ENCODE data around the gene HMX1. TPM values are rescaled to one million over a fixed set of nuclear protein-coding genes. Genes with fewer than 3 reads are reported as not detected.

HMX1 gene
- total and polyA plus RNA-seq, 2 experiments from 2014 or later = 0.69 TPM; not detected in 1

DNA sequence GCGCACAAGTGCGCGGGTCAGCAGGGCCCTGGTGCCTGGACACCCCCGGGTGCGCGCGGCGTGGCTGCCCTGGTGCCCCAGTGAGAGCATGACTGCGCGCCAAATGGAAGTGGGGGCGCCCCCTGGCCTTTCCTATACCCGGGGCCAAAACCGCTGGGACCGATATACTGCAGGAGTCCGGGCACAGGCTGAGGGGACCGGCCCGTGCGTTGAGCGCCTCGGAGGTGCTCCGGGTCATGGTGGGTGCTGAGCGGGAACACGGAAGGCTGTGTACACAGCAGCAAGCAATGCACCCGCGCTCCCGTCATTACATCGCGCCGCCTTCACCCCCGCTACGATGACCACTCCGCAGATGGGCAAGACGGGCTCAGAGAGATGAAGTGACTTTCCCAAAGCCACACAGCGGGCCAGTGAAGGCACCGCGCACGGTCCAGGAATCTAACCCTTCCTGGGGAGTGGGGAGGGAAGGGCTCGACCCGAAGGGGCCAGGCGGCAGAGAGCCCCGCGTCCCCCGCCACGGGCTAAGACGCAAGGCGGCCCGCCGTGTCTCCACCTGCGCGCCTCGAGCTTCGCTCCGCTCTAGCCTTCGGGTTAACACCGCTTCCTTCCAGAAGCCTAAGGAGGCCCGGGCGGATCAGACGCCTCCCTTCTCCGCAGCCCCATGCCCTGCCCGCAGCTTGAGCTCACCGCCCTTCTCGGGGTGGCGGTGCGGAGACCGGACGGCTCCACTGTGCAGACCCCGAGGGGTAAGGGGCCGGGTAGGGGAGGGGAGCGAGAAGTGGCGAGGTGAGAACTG is 11.3 kb downstream of the HMX1 start:
- Histone ChIP-seq H3K36me3 (ENCODE audit: insufficient read depth) (no peaks in the 10 kb centered on the region), H3F3A (replicated peaks; ENCODE audit: low read depth) (no peaks in the 10 kb centered on the region; the same call in 1 of the 2 replicates), H3K4me2 (peak overlapping the region; percentile 78), H3K27me3 (ENCODE audit: insufficient read depth) (peaks cover 99% of the 10 kb centered on the region), H3K27ac (ENCODE audit: low read depth) (no peak overlapping the region), H3K9me2 (ENCODE audit: insufficient read depth) (no peaks in the 10 kb centered on the region), H4K20me1 (replicated peaks; ENCODE audit: insufficient read depth) (peaks cover 23% of the 10 kb centered on the region), H3K4me3 (peak overlapping the region; percentile 54), H3K79me2 (replicated peaks; ENCODE audit: insufficient read depth) (no peaks in the 10 kb centered on the region), H3K4me1 (ENCODE audit: insufficient read depth) (peaks cover 20% of the 10 kb centered on the region; the same call in 1 of the 2 replicates), H2AFZ (peak overlapping the region; percentile 89)
- TF ChIP-seq POLR2AphosphoS5 (IDR thresholded peaks at IDR 0.05; ENCODE audit: low read depth) (no peak), NANOG (IDR thresholded peaks at IDR 0.05; ENCODE audit: borderline replicate concordance) (no peak), EZH2 (IDR thresholded peaks at IDR 0.05; ENCODE audit: low read depth, unreplicated experiment) (peak; percentile 92), CREB1 (CRISPR knock-in tag; IDR thresholded peaks at IDR 0.05; ENCODE audit: low read depth) (no peak), EZH2phosphoT487 (IDR thresholded peaks at IDR 0.05; ENCODE audit: unreplicated experiment) (peak; percentile 72)
- DNase-seq (ENCODE audit: low spot score) = peak; percentile 76
- peak; percentile 28 for ATAC-seq
- Mint-ChIP-seq H3K36me3 (ENCODE audit: low read depth) (no peaks in the 10 kb centered on the region), H3K4me3 (peak overlapping the region; percentile 52), H3K4me1 (peaks cover 30% of the 10 kb centered on the region), H3K9me3 (peaks cover 3% of the 10 kb centered on the region; the same call in 1 of the 3 replicates), H3K27ac (no peak overlapping the region), H3K27me3 (ENCODE audit: insufficient read depth, low read depth, poor library complexity) (peaks cover 99% of the 10 kb centered on the region)

DNA sequence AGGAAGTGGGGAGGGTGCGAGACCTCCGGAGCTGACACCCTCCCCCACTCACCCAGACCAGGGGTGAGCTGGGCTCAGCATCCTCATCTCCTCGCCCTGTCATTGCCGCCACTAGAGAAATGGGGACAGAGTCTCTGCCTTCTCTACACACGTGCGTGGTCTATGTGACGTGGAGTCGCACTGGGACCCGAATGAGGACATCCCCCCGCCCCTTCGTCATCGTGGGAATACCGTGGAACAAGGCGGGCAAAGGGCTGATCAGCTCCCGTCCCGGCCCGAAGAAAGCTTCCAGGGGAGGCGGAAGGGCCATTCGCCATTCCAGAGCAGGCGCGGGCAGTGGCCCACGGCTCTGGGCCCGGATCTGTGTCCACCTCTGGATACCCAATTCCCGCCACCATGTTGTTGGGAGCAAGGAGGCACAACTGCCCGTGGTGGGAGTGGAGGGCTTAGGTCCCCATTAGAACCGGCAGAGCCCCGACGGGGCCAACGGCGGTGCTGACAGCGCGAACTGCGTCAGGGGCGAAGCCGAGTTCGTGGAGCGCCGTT is 12.0 kb downstream of the HMX1 start:
- H3K36me3 Mint-ChIP-seq (ENCODE audit: low read depth) = no peaks in the 10 kb centered on the region; the same call in 2 of the 3 replicates
- H3K9me2 ChIP-seq (ENCODE audit: insufficient read depth) = no peaks in the 10 kb centered on the region
- peaks cover 20% of the 10 kb centered on the region; the same call in 1 of the 2 replicates for H3K4me1 ChIP-seq (ENCODE audit: insufficient read depth)
- H3K4me3 ChIP-seq = peak overlapping the region; percentile 54; the same call in 1 of the 2 replicates
- H3K27ac ChIP-seq (ENCODE audit: low read depth) = no peak overlapping the region
- H3K4me1 Mint-ChIP-seq = peaks cover 34% of the 10 kb centered on the region
- TF ChIP-seq EZH2phosphoT487 (IDR thresholded peaks at IDR 0.05; ENCODE audit: unreplicated experiment) (peak; percentile 82), EZH2 (IDR thresholded peaks at IDR 0.05; ENCODE audit: low read depth, unreplicated experiment) (peak; percentile 92)
- TF ChIP-seq, protein P1, sequence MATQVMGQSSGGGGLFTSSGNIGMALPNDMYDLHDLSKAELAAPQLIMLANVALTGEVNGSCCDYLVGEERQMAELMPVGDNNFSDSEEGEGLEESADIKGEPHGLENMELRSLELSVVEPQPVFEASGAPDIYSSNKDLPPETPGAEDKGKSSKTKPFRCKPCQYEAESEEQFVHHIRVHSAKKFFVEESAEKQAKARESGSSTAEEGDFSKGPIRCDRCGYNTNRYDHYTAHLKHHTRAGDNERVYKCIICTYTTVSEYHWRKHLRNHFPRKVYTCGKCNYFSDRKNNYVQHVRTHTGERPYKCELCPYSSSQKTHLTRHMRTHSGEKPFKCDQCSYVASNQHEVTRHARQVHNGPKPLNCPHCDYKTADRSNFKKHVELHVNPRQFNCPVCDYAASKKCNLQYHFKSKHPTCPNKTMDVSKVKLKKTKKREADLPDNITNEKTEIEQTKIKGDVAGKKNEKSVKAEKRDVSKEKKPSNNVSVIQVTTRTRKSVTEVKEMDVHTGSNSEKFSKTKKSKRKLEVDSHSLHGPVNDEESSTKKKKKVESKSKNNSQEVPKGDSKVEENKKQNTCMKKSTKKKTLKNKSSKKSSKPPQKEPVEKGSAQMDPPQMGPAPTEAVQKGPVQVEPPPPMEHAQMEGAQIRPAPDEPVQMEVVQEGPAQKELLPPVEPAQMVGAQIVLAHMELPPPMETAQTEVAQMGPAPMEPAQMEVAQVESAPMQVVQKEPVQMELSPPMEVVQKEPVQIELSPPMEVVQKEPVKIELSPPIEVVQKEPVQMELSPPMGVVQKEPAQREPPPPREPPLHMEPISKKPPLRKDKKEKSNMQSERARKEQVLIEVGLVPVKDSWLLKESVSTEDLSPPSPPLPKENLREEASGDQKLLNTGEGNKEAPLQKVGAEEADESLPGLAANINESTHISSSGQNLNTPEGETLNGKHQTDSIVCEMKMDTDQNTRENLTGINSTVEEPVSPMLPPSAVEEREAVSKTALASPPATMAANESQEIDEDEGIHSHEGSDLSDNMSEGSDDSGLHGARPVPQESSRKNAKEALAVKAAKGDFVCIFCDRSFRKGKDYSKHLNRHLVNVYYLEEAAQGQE (IDR thresholded peaks at IDR 0.05; ENCODE audit: unreplicated experiment) = no peak
- H3K27me3 ChIP-seq (ENCODE audit: insufficient read depth) = peaks cover 99% of the 10 kb centered on the region
- peaks cover 23% of the 10 kb centered on the region for H4K20me1 ChIP-seq (replicated peaks; ENCODE audit: insufficient read depth)
- ATAC-seq (no peak), DNase-seq (ENCODE audit: low spot score) (peak; percentile 27)
- H3K27me3 Mint-ChIP-seq (ENCODE audit: insufficient read depth, low read depth, poor library complexity) = peaks cover 99% of the 10 kb centered on the region
- H3K27ac Mint-ChIP-seq = no peak overlapping the region
- H3F3A ChIP-seq (replicated peaks; ENCODE audit: low read depth) = no peaks in the 10 kb centered on the region; the same call in 1 of the 2 replicates
- H3K4me2 ChIP-seq = peak overlapping the region; percentile 78; the same call in 1 of the 2 replicates
- H3K9me3 Mint-ChIP-seq = peaks cover 3% of the 10 kb centered on the region; the same call in 1 of the 3 replicates
- no peaks in the 10 kb centered on the region for H3K36me3 ChIP-seq (ENCODE audit: insufficient read depth)
- H3K79me2 ChIP-seq (replicated peaks; ENCODE audit: insufficient read depth) = no peaks in the 10 kb centered on the region
- peak overlapping the region; percentile 39; the same call in 2 of the 3 replicates for H3K4me3 Mint-ChIP-seq
- H2AFZ ChIP-seq = no peak overlapping the region
